PC-9 (cell line): ENCODE data around the gene DZIP3.

ENCODE experiments used
- EZH2 ChIP-seq: fragments of 200-600 bp; sonication (generic); IDR thresholded peaks from 2 replicates; pipeline ENCODE4 v1.8.0; 2017; ENCODE audit warnings: antibody characterized with exemption, low read depth
- TF ChIP-seq, protein P1 (sequence below): fragments of 200-600 bp; sonication (generic); conservative IDR thresholded peaks from 2 replicates; pipeline ENCODE4 v1.6.1; 2017; ENCODE audit warnings: mixed run types, antibody characterized with exemption, mild to moderate bottlenecking, moderate library complexity

DNA sequence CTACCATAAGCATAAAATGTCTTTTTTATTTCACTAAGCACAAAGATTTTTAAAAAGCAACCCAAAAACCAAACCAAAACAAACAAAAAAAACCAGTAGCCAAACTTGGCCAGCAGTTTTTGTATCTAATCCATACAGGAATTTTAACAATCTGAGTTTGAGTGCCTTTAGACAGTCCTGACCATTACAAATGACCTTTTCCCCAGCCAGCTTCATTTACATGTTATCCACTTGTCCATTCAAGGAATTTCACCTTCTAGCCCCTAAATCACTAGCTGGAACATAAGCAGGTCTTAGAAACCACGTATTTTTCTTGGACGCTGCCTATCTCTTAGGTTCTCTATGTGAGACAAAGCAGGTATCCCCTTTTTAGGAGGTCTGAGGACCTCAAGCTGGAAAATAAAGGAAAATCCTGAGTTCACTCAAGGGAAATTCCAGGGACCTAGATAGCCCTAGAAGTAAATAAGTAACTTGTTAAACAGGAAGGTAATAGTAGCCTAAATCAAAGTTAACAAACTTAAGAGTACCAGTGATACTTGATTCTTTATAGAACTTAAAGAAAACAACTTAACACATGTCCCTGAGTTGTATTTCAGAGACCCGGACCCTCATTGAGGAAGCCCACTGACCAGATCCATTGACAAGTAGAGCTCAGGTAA, 34.5 kb upstream of the DZIP3 start:
- TF ChIP-seq, protein P1, sequence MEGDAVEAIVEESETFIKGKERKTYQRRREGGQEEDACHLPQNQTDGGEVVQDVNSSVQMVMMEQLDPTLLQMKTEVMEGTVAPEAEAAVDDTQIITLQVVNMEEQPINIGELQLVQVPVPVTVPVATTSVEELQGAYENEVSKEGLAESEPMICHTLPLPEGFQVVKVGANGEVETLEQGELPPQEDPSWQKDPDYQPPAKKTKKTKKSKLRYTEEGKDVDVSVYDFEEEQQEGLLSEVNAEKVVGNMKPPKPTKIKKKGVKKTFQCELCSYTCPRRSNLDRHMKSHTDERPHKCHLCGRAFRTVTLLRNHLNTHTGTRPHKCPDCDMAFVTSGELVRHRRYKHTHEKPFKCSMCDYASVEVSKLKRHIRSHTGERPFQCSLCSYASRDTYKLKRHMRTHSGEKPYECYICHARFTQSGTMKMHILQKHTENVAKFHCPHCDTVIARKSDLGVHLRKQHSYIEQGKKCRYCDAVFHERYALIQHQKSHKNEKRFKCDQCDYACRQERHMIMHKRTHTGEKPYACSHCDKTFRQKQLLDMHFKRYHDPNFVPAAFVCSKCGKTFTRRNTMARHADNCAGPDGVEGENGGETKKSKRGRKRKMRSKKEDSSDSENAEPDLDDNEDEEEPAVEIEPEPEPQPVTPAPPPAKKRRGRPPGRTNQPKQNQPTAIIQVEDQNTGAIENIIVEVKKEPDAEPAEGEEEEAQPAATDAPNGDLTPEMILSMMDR = no peak
- TF ChIP-seq EZH2 = no peak
